ENCODE data around the gene PTCH1. TPM values are rescaled to one million over a fixed set of nuclear protein-coding genes. Genes with fewer than 3 reads are reported as not detected.

PTCH1 gene
- total and polyA plus RNA-seq, 2 experiments from 2014 or later, result 21.4 to 34.1 TPM

- no peak for TF ChIP-seq ZNF462 (CRISPR knock-in tag; IDR thresholded peaks at IDR 0.05)
These were observed 64.6 kb downstream of the PTCH1 start (continued) for GRCh38 chr9:95452176-95452575.

- DNase-seq (ENCODE audit: low spot score) (no peak), ATAC-seq (no peak)
- Mint-ChIP-seq H3K9me3 (no peaks in the 10 kb centered on the region), H3K27me3 (ENCODE audit: insufficient read depth, low read depth, poor library complexity) (peaks cover 1% of the 10 kb centered on the region), H3K4me1 (peaks cover 68% of the 10 kb centered on the region), H3K27ac (no peak overlapping the region), H3K4me3 (no peak overlapping the region), H3K36me3 (ENCODE audit: low read depth) (peaks cover 63% of the 10 kb centered on the region)
- Histone ChIP-seq H4K20me1 (replicated peaks; ENCODE audit: insufficient read depth) (peaks cover 11% of the 10 kb centered on the region; the same call in 1 of the 2 replicates), H3F3A (replicated peaks; ENCODE audit: low read depth) (0 out of 2 replicates have a peak, but pooled peaks cover 5% of the 10 kb centered on the region), H3K4me1 (ENCODE audit: insufficient read depth) (peaks cover 16% of the 10 kb centered on the region), H3K4me3 (no peak overlapping the region), H2AFZ (no peak overlapping the region), H3K27ac (ENCODE audit: low read depth) (peak overlapping the region; percentile 78; the same call in 1 of the 2 replicates), H3K27me3 (ENCODE audit: insufficient read depth) (no peaks in the 10 kb centered on the region), H3K9me2 (ENCODE audit: insufficient read depth) (no peaks in the 10 kb centered on the region), H3K79me2 (replicated peaks; ENCODE audit: insufficient read depth) (no peaks in the 10 kb centered on the region), H3K4me2 (no peak overlapping the region; the same call in 1 of the 2 replicates), H3K36me3 (ENCODE audit: insufficient read depth) (peaks cover 36% of the 10 kb centered on the region)
- TF ChIP-seq POLR2AphosphoS5 (IDR thresholded peaks at IDR 0.05; ENCODE audit: low read depth) (no peak), ZNF462 (CRISPR knock-in tag; IDR thresholded peaks at IDR 0.05) (no peak), JUNB (IDR thresholded peaks at IDR 0.05; ENCODE audit: unreplicated experiment) (no peak), STAT1 (IDR thresholded peaks at IDR 0.05; ENCODE audit: unreplicated experiment) (no peak), CTCF (conservative IDR thresholded peaks at IDR 0.05; ENCODE audit: low read depth in 2 of 2) (no peak)
These were observed 65.7 kb downstream of the PTCH1 start for GRCh38 chr9:95451065-95451426.

All from GM23338 (cell line).